GM12878 (cell line): ENCODE measurements around the gene CYP20A1. TPM values are rescaled to one million over a fixed set of nuclear protein-coding genes. Genes with fewer than 3 reads are reported as not detected.

Experiments used
- ATAC-seq: fragments of 200-7000 bp; cut with Tn5 transposase; 3 replicates; pipeline ENCODE4 v1.9.1; 2020; ENCODE audit warnings: mild to moderate bottlenecking, moderate library complexity
- BruUV-seq: library from RNA; stranded (reverse); fragments of 400-500 nt; replicated peaks from 2 replicates; lab custom pipeline; 2021; lab: Mats Ljungman, UMichigan
- CTCF ChIA-PET: fragments of 300-600 bp; sonication (Branson Sonifier 250); formaldehyde crosslinking; extraction: SDS; loops from one replicate; lab custom pipeline; 2021; ENCODE audit warnings: inconsistent platforms; lab: Yijun Ruan, JAX
- POLR2A ChIA-PET: fragments of 350-600 bp; formaldehyde crosslinking; extraction: SDS; loops from one replicate; lab custom pipeline; 2021; ENCODE audit warnings: inconsistent platforms; lab: Charles Lee
- RAD21 ChIA-PET: fragments of 300-600 bp; sonication (Branson Sonifier 250); formaldehyde crosslinking; loops from one replicate; lab custom pipeline; 2023; ENCODE audit warnings: antibody characterized with exemption; ENCODE audit not compliant: unreplicated experiment; lab: Charles Lee
- SMC1A ChIA-PET: fragments of 300-600 bp; sonication (Branson Sonifier 250); formaldehyde crosslinking; loops from one replicate; lab custom pipeline; 2023; ENCODE audit not compliant: unreplicated experiment, uncharacterized antibody; lab: Charles Lee
- DNase-seq: peaks from one replicate; pipeline ENCODE4 v3.0.0-alpha.2; 2011; ENCODE audit warnings: low read depth, low spot score
- FAIRE-seq: peaks from 3 replicates; lab custom pipeline; 2011; peaks lifted over from hg19 to GRCh38; lab: Jason Lieb, UNC
- H2AFZ ChIP-seq: 2 replicates; pipeline ENCODE4 v1.6.0; 2011; ENCODE audit warnings: low read depth, low read length, control low read depth; ENCODE audit not compliant: control insufficient read depth
- H3K27ac ChIP-seq: 2 replicates; pipeline ENCODE4 v1.5.1; 2011; ENCODE audit warnings: control low read depth; ENCODE audit not compliant: control insufficient read depth, insufficient read depth
- H3K27me3 ChIP-seq, 2 experiments: replicated peaks in 1 of 2; 2 replicates each; pipeline versions ENCODE4 v1.6.0 to v1.6.1; 2011; ENCODE audit warnings: low read length in 1 of 2; ENCODE audit not compliant: control insufficient read depth in 2 of 2, insufficient read depth in 2 of 2
- H3K36me3 ChIP-seq, 2 experiments: 2 replicates each; pipeline ENCODE4 v1.5.1; 2011; ENCODE audit warnings: low read length in 1 of 2; ENCODE audit not compliant: control insufficient read depth in 2 of 2, insufficient read depth in 2 of 2
- H3K4me1 ChIP-seq: 2 replicates; pipeline ENCODE4 v1.6.1; 2011; ENCODE audit warnings: mild to moderate bottlenecking, low read length, moderate library complexity, mixed read lengths; ENCODE audit not compliant: control insufficient read depth, insufficient read depth
- H3K4me2 ChIP-seq: 2 replicates; pipeline ENCODE4 v1.6.0; 2011; ENCODE audit warnings: control low read depth; ENCODE audit not compliant: control insufficient read depth, insufficient read depth
- H3K4me3 ChIP-seq: fragments of 200-600 bp; sonication (generic); 2 replicates; pipeline ENCODE4 v1.5.1; 2016
- H3K79me2 ChIP-seq: 2 replicates; pipeline ENCODE4 v1.6.0; 2011; ENCODE audit warnings: low read length; ENCODE audit not compliant: control insufficient read depth, insufficient read depth
- H3K9ac ChIP-seq: 2 replicates; pipeline ENCODE4 v1.8.0; 2011; ENCODE audit warnings: low read length, control low read depth, mixed read lengths; ENCODE audit not compliant: control insufficient read depth, insufficient read depth
- H3K9me3 ChIP-seq: replicated peaks from 3 replicates; pipeline ENCODE4 v1.5.1; 2011; ENCODE audit warnings: mild to moderate bottlenecking, low read length; ENCODE audit not compliant: control insufficient read depth, insufficient read depth
- H4K20me1 ChIP-seq: 2 replicates; pipeline ENCODE4 v1.6.0; 2011; ENCODE audit not compliant: control insufficient read depth, insufficient read depth
- BRCA1 ChIP-seq: IDR thresholded peaks from 2 replicates; pipeline ENCODE4 v1.6.1; 2011; ENCODE audit warnings: low read depth, low read length, improper control_type of control experiment
- CBFB ChIP-seq: IDR thresholded peaks from 2 replicates; pipeline ENCODE4 v1.6.1; 2016; ENCODE audit warnings: antibody characterized with exemption, low read depth
- EED ChIP-seq: sonication (generic); IDR thresholded peaks from 2 replicates; pipeline ENCODE4 v1.6.1; 2016; ENCODE audit warnings: antibody characterized with exemption, low read depth
- TBL1XR1 ChIP-seq: IDR thresholded peaks from 2 replicates; pipeline ENCODE4 v1.6.1; 2012; ENCODE audit warnings: low read depth, low read length, improper control_type of control experiment
- WGBS: methylation state at CpG from one replicate; pipeline ENCODE4 v1.1.6; 2016; ENCODE audit warnings: low lambda C conversion rate; ENCODE audit not compliant: insufficient replicate concordance, insufficient coverage; ENCODE audit errors: missing lambda C conversion rate; 5-methylcytosine and 5-hydroxymethylcytosine counted together
- in situ Hi-C: fragments of 300-500 bp; cut with MboI; formaldehyde crosslinking; loops from 9 replicates; pipeline ENCODE4 v1.14.3; 2018; ENCODE audit warnings: mixed read lengths
- intact Hi-C: fragments of 100-400 bp; cut with micrococcal nuclease; formaldehyde crosslinking; loops from one replicate; pipeline ENCODE4 v1.14.2; 2022; ENCODE audit not compliant: unreplicated experiment
- polyA plus RNA-seq, 11 experiments: library from polyadenylated mRNA; depleted of rRNA in 4 of 11; unstranded in 6 of 11; stranded (reverse) in 5 of 11; fragments of >200 nt; fragmentation: Nextera tagmentation in 4 of 11; fragmentation: Illumina TruSeq in 1 of 11; extraction: Ambion mirVana in 4 of 11; extraction: Trizol in 1 of 11; gene quantifications; 1 replicate in 1 of 11; 2 replicates in 10 of 11; pipeline versions ENCODE4 v1.2.1 to v1.2.3, GENCODE V29; 2011 to 2016; ENCODE audit warnings: inconsistent platforms in 2 of 11, missing spikeins in 2 of 11, low read depth in 1 of 11
- total RNA-seq, 4 experiments: library from RNA; depleted of rRNA in 3 of 4; stranded (reverse); fragments of >200 nt in 3 of 4; fragmentation: Illumina TruSeq in 1 of 4; extraction: Trizol in 1 of 4; gene quantifications; 2 replicates each; pipeline versions ENCODE4 v1.2.1 to v1.2.3, GENCODE V29; 2013 to 2021
- TF ChIP-seq, protein P1 (sequence below): fragments of 450-650 bp; IDR thresholded peaks from 2 replicates; pipeline ENCODE4 v1.6.1; 2016; ENCODE audit warnings: mild to moderate bottlenecking

The CYP20A1 gene
- total and polyA plus RNA-seq, 10 of the 15 experiments (the other 5 are each of a cell fraction or from before 2014, with no cell fraction given) = 8.3 to 19.1 (median 12.9) TPM

DNA sequence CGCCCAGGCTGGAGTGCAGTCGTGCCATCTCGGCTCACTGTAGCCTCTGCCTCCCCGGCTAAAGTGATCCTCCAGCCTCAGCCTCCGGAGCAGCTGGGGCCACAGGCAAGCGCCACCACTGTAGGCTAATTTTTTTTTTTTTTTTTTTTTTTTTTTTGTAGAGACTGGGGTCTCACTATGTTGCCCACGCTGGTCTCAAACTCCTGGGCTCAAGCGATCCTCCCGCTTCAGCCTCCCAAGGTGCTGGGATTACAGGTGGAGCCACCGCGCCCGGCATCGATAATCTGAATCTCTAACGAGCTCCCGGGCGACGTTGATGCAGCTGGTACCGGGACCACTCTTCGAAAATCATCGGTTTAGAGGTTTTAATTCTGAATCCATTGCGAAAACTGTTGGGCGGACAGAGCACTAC lies 520 bp upstream of the CYP20A1 start:
- Histone ChIP-seq H3K27ac (peak overlapping the region; percentile 96), H4K20me1 (no peaks in the 10 kb centered on the region), H3K9ac (peak overlapping the region; percentile 97), H3K79me2 (peaks cover 18% of the 10 kb centered on the region), H3K4me3 (peak overlapping the region; percentile 95; the same call in 1 of the 2 replicates), H3K27me3 (no peaks in the 10 kb centered on the region), H2AFZ (peak overlapping the region; percentile 94), H3K36me3 (no peaks in the 10 kb centered on the region), H3K4me1 (peaks cover 3% of the 10 kb centered on the region; the same call in 1 of the 2 replicates), H3K9me3 (no peaks in the 10 kb centered on the region), H3K4me2 (peak overlapping the region; percentile 78)
- ChIA-PET SMC1A (interaction anchor here (0.6 to 3.7 kb wide), 9 partner anchors 10 to 334 kb away, joined by 3 to 16 read pairs (median 3); no protein-coding TSS in a partner anchor), CTCF (interaction anchor here (1.2 to 5.7 kb wide), 4 partner anchors 13 to 237 kb away, joined by 3 to 31 read pairs (median 5); no protein-coding TSS in a partner anchor), POLR2A (interaction anchor here (0.5 to 3.0 kb wide), 6 partner anchors 30 to 327 kb away, joined by 3 to 11 read pairs (median 4); partner anchors contain the start of genes CARF and WDR12), RAD21 (interaction anchor here (0.6 to 1.9 kb wide), 6 partner anchors 13 to 368 kb away, joined by 3 to 8 read pairs (median 3); partner anchors contain the start of genes CARF and WDR12)
- TF ChIP-seq BRCA1 (no peak), TBL1XR1 (no peak), EED (0 out of 2 replicates have a peak, but pooled peaks have one; percentile 20), CBFB (no peak)
- TF ChIP-seq, protein P1, sequence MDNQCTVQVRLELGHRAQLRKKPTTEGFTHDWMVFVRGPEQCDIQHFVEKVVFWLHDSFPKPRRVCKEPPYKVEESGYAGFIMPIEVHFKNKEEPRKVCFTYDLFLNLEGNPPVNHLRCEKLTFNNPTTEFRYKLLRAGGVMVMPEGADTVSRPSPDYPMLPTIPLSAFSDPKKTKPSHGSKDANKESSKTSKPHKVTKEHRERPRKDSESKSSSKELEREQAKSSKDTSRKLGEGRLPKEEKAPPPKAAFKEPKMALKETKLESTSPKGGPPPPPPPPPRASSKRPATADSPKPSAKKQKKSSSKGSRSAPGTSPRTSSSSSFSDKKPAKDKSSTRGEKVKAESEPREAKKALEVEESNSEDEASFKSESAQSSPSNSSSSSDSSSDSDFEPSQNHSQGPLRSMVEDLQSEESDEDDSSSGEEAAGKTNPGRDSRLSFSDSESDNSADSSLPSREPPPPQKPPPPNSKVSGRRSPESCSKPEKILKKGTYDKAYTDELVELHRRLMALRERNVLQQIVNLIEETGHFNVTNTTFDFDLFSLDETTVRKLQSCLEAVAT = no peak
- 21% methylated on average over 19 of the region's 22 CpGs for WGBS
- DNase-seq = no peak
- BruUV-seq = no TSS peak
- FAIRE-seq = no peak
- intact Hi-C loops (loop anchor here (2.0 kb wide), 3 partner anchors 91 to 327 kb away; partner anchors contain the start of genes ABI2, NBEAL1 and WDR12), in situ Hi-C loops (loop anchor here (25.0 kb wide), 1 partner anchor 574 kb away; no protein-coding TSS in a partner anchor)
- no peak for ATAC-seq
